Measurements from ENCODE around the gene AGR3.

GRCh38 chr7:16921151-16921550 lies 39.4 kb upstream of the AGR3 start:
- TF ChIP-seq POLR2A (IDR thresholded peaks at IDR 0.05; ENCODE audit: extremely low read depth, insufficient read length) (no peak), MAX (IDR thresholded peaks at IDR 0.05; ENCODE audit: low read depth, low read length) (no peak), CTCF (IDR thresholded peaks at IDR 0.05; ENCODE audit: low read depth, low read length) (no peak), MYC (IDR thresholded peaks at IDR 0.05; ENCODE audit: low read depth, low read length) (no peak)
